Measurements from ENCODE around the gene TRMO.

TRMO gene

DNA sequence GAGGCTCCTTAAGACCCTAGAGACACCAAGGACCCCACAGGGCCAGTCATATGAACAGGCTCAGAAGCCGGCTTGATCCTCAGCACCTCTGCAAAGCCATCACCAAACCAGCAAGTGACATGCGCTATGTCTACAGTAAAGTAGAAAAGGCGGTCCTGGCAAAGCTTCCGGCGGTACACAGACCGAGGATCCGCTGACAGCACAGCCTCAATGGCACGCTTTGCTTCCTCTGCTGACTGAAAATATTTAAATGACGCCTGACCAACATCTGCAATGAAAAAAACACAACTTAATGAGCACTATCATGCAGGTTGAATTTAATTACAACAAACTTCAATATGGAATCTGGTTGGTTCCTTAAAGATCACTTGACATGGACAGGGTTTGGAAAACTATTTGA is 17.6 kb downstream of the TRMO start:
- H3K9me3 ChIP-seq (ENCODE audit: control insufficient read depth, insufficient read depth, low read length): no peaks in the 10 kb centered on the region
- no peak overlapping the region for H3K27ac ChIP-seq (ENCODE audit: low read length)
- no peak overlapping the region for H3K4me3 ChIP-seq (ENCODE audit: low read length)
- no CpG with 5 or more reads among the region's 9 CpGs for WGBS (ENCODE audit: insufficient coverage, insufficient read length)
- no peaks in the 10 kb centered on the region for H3K4me1 ChIP-seq (ENCODE audit: control insufficient read depth, insufficient read depth, low read length)
- no peaks in the 10 kb centered on the region for H3K36me3 ChIP-seq (ENCODE audit: control insufficient read depth, insufficient read depth, low read length)
- no peaks in the 10 kb centered on the region for H3K27me3 ChIP-seq (ENCODE audit: control insufficient read depth, insufficient read depth, low read length)
- DNase-seq (ENCODE audit: low read depth, low spot score): no peak

- Histone ChIP-seq H3K9me3 (ENCODE audit: control insufficient read depth, insufficient read depth, low read length) (no peaks in the 10 kb centered on the region), H3K4me3 (ENCODE audit: low read length) (no peak overlapping the region), H3K27ac (ENCODE audit: low read length) (no peak overlapping the region), H3K36me3 (ENCODE audit: control insufficient read depth, insufficient read depth, low read length) (no peaks in the 10 kb centered on the region), H3K4me1 (ENCODE audit: control insufficient read depth, insufficient read depth, low read length) (no peaks in the 10 kb centered on the region), H3K27me3 (ENCODE audit: control insufficient read depth, insufficient read depth, low read length) (no peaks in the 10 kb centered on the region)
- no peak for DNase-seq (ENCODE audit: low read depth, low spot score)
- WGBS (ENCODE audit: insufficient coverage, insufficient read length): no CpG with 5 or more reads among the region's 1 CpG
Measured at GRCh38 chr9:97903177-97903576, 19.1 kb downstream of the TRMO start.

GRCh38 chr9:97900738-97901565 is 21.3 kb downstream of the TRMO start:
- no peak overlapping the region for H3K4me3 ChIP-seq (ENCODE audit: low read length)
- DNase-seq (ENCODE audit: low read depth, low spot score): no peak
- H3K27me3 ChIP-seq (ENCODE audit: control insufficient read depth, insufficient read depth, low read length): no peaks in the 10 kb centered on the region
- no peaks in the 10 kb centered on the region for H3K9me3 ChIP-seq (ENCODE audit: control insufficient read depth, insufficient read depth, low read length)
- no peaks in the 10 kb centered on the region for H3K36me3 ChIP-seq (ENCODE audit: control insufficient read depth, insufficient read depth, low read length)
- no CpG with 5 or more reads among the region's 5 CpGs for WGBS (ENCODE audit: insufficient coverage, insufficient read length)
- no peaks in the 10 kb centered on the region for H3K4me1 ChIP-seq (ENCODE audit: control insufficient read depth, insufficient read depth, low read length)
- no peak overlapping the region for H3K27ac ChIP-seq (ENCODE audit: low read length)

- Histone ChIP-seq H3K9me3 (ENCODE audit: control insufficient read depth, insufficient read depth, low read length) (no peaks in the 10 kb centered on the region), H3K4me1 (ENCODE audit: control insufficient read depth, insufficient read depth, low read length) (no peaks in the 10 kb centered on the region), H3K36me3 (ENCODE audit: control insufficient read depth, insufficient read depth, low read length) (no peaks in the 10 kb centered on the region), H3K27ac (ENCODE audit: low read length) (no peak overlapping the region), H3K27me3 (ENCODE audit: control insufficient read depth, insufficient read depth, low read length) (no peaks in the 10 kb centered on the region), H3K4me3 (ENCODE audit: low read length) (no peak overlapping the region)
- no peak for DNase-seq (ENCODE audit: low read depth, low spot score)
- WGBS (ENCODE audit: insufficient coverage, insufficient read length): no CpG with 5 or more reads among the region's 9 CpGs
Measured at GRCh38 chr9:97900103-97900737, 22.1 kb downstream of the TRMO start.

DNA sequence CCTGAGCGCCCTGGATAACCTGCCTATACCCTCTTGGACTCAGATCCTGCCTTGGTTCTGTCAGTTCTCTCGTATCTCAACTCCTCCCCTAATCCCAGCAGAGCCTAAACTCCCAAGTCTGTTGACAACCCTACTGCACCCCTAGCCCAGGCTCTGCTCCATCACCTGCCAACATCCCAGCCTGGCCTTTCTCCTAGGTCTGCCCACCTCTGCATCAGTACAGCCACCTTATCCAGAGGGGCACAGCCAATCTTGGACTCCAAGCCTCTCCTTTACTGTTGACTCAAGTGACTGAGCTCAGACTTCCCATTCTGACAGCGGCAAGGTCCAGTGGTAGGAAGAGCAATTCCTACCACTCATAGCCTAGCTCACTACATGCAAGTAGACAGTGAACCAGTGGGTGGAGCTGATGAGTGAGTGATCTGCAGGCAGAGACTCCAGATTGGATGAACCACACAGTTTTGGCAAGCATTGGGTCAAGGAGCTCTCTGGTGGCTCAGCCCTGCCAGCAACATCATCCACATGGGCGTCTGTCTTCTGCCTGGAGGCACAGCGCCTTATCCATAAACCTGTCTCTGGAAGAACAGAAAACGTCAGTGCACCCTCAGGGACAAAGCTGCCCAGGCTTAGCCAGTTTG is 26.5 kb downstream of the TRMO start:
- Histone ChIP-seq H3K27me3 (ENCODE audit: control insufficient read depth, insufficient read depth, low read length) (no peaks in the 10 kb centered on the region), H3K27ac (ENCODE audit: low read length) (no peak overlapping the region), H3K36me3 (ENCODE audit: control insufficient read depth, insufficient read depth, low read length) (no peaks in the 10 kb centered on the region), H3K9me3 (ENCODE audit: control insufficient read depth, insufficient read depth, low read length) (no peaks in the 10 kb centered on the region), H3K4me3 (ENCODE audit: low read length) (no peak overlapping the region), H3K4me1 (ENCODE audit: control insufficient read depth, insufficient read depth, low read length) (no peaks in the 10 kb centered on the region)
- DNase-seq (ENCODE audit: low read depth, low spot score): peak; percentile 50
- WGBS (ENCODE audit: insufficient coverage, insufficient read length): no CpG with 5 or more reads among the region's 6 CpGs

- no peaks in the 10 kb centered on the region for H3K36me3 ChIP-seq (ENCODE audit: control insufficient read depth, insufficient read depth, low read length)
- no peaks in the 10 kb centered on the region for H3K4me1 ChIP-seq (ENCODE audit: control insufficient read depth, insufficient read depth, low read length)
- H3K27ac ChIP-seq (ENCODE audit: low read length): no peak overlapping the region
- H3K9me3 ChIP-seq (ENCODE audit: control insufficient read depth, insufficient read depth, low read length): no peaks in the 10 kb centered on the region
- H3K4me3 ChIP-seq (ENCODE audit: low read length): no peak overlapping the region
- DNase-seq (ENCODE audit: low read depth, low spot score): no peak
- no peaks in the 10 kb centered on the region for H3K27me3 ChIP-seq (ENCODE audit: control insufficient read depth, insufficient read depth, low read length)
- no CpG with 5 or more reads among the region's 1 CpG for WGBS (ENCODE audit: insufficient coverage, insufficient read length)
Measured at GRCh38 chr9:97895211-97895610, 27.1 kb downstream of the TRMO start.

- Histone ChIP-seq H3K27ac (ENCODE audit: low read length) (no peak overlapping the region), H3K9me3 (ENCODE audit: control insufficient read depth, insufficient read depth, low read length) (no peaks in the 10 kb centered on the region), H3K36me3 (ENCODE audit: control insufficient read depth, insufficient read depth, low read length) (no peaks in the 10 kb centered on the region), H3K4me3 (ENCODE audit: low read length) (no peak overlapping the region), H3K4me1 (ENCODE audit: control insufficient read depth, insufficient read depth, low read length) (no peaks in the 10 kb centered on the region), H3K27me3 (ENCODE audit: control insufficient read depth, insufficient read depth, low read length) (no peaks in the 10 kb centered on the region)
- no CpG with 5 or more reads among the region's 2 CpGs for WGBS (ENCODE audit: insufficient coverage, insufficient read length)
- no peak for DNase-seq (ENCODE audit: low read depth, low spot score)
Measured at GRCh38 chr9:97892421-97892820, 29.9 kb downstream of the TRMO start.

DNA sequence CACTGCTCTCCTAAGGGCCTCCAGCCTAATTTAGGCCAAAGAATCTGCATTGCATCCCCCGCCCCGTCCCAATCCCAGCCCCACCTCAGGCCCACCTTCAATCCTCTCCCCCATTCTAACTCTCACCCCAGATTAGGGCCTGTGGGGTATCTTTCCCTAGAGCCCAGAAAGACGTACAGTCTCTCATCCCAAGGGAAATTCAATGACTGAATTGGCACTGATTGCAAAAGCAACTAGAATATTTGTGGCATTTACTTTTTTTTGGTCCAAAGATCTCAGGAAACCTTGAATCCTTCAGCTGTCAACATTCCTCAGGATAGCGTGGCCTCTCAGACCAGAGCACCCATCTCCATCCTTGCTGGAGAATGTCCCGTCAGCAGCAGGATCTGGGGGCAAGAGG is 30.6 kb downstream of the TRMO start:
- no peak overlapping the region for H3K27ac ChIP-seq (ENCODE audit: low read length)
- WGBS (ENCODE audit: insufficient coverage, insufficient read length): no CpG with 5 or more reads among the region's 5 CpGs

DNA sequence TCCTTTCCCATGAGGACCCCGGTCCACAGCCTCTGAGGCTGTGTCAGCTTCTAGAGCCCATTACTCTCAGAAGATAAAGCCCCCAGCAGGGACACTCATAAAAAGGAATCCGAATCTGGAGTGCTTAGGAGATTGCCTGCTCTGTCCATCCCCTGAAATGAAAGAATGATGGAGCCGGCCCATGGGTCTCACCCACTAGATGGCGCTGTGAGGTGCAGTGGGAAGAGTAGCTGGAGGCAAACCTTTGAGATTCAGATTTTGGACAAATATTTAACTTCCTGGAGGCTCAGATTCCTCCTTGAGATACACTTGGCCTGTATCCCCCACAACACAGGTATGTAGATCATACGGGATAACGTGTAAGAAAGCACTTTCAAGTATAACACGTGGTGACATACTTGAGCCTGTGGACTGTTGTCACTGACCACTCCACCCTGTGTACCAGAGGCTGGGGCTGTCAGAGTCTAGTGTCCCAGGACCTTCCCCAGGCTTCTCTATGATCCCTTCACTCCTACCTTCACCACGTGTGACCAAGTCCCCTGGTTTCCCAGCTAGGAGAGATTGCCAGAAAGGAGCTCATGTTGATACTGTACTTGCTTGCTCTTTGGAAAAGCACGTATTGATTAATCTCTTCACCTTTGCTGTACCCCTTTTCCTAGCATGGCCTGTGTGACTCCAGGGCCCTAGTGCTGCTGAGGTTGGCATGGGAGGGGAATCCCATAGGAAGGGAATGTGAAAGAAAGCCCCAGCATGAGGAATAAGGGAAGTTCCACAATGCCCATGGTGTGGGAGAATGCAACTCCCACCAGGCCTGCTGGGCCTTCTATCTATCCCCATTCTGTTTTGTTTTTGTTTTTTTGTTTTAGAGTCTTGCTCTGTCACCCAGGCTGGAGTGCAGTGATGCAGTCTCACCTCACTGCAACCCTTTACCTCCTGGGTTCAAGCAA is 32.1 kb downstream of the TRMO start:
- H3K27ac ChIP-seq (ENCODE audit: low read length): no peak overlapping the region
- no peaks in the 10 kb centered on the region for H3K27me3 ChIP-seq (ENCODE audit: control insufficient read depth, insufficient read depth, low read length)
- no peaks in the 10 kb centered on the region for H3K9me3 ChIP-seq (ENCODE audit: control insufficient read depth, insufficient read depth, low read length)
- H3K4me1 ChIP-seq (ENCODE audit: control insufficient read depth, insufficient read depth, low read length): no peaks in the 10 kb centered on the region
- H3K4me3 ChIP-seq (ENCODE audit: low read length): no peak overlapping the region
- H3K36me3 ChIP-seq (ENCODE audit: control insufficient read depth, insufficient read depth, low read length): no peaks in the 10 kb centered on the region
- DNase-seq (ENCODE audit: low read depth, low spot score): peak; percentile 25
- no CpG with 5 or more reads among the region's 9 CpGs for WGBS (ENCODE audit: insufficient coverage, insufficient read length)

More for the DNA sequence above, 30.6 kb downstream of the TRMO start:
- Histone ChIP-seq H3K4me1 (ENCODE audit: control insufficient read depth, insufficient read depth, low read length) (no peaks in the 10 kb centered on the region), H3K36me3 (ENCODE audit: control insufficient read depth, insufficient read depth, low read length) (no peaks in the 10 kb centered on the region), H3K9me3 (ENCODE audit: control insufficient read depth, insufficient read depth, low read length) (no peaks in the 10 kb centered on the region), H3K27me3 (ENCODE audit: control insufficient read depth, insufficient read depth, low read length) (no peaks in the 10 kb centered on the region), H3K4me3 (ENCODE audit: low read length) (no peak overlapping the region)
- DNase-seq (ENCODE audit: low read depth, low spot score): no peak

DNA sequence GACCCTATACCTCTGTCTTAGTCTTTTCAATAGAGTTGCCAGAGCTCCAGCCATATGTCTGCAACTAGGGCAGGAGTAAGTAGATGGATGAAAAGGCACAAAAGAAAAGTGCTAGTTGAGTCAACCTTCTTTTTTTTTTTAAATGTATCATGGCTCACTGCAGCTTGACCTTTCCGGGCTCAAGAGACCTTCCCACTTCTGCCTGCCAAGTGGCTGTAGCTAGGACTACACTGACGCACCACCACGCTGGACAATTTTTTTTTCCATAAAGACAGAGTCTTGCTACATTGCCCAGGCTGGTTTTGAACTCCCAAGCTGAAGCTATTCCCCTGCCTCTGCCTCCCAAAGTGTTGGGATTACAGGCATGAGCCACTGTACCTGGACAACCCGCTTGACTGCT is 42.0 kb downstream of the TRMO start:
- Histone ChIP-seq H3K4me3 (ENCODE audit: low read length) (no peak overlapping the region), H3K27me3 (ENCODE audit: control insufficient read depth, insufficient read depth, low read length) (no peaks in the 10 kb centered on the region), H3K36me3 (ENCODE audit: control insufficient read depth, insufficient read depth, low read length) (no peaks in the 10 kb centered on the region), H3K27ac (ENCODE audit: low read length) (no peak overlapping the region), H3K4me1 (ENCODE audit: control insufficient read depth, insufficient read depth, low read length) (no peaks in the 10 kb centered on the region), H3K9me3 (ENCODE audit: control insufficient read depth, insufficient read depth, low read length) (no peaks in the 10 kb centered on the region)
- WGBS (ENCODE audit: insufficient coverage, insufficient read length): no CpG with 5 or more reads among the region's 4 CpGs
- no peak for DNase-seq (ENCODE audit: low read depth, low spot score)
